Activated B cell treated with CpG ODN at 0.5 μM for 24 hours (primary cell): Measurements from ENCODE around the gene FGGY. TPM values are rescaled to one million over a fixed set of nuclear protein-coding genes. Genes with fewer than 3 reads are reported as not detected.
"Not testable (repeated sequence)": the region's sequence is repeated elsewhere in the genome, so short reads cannot be mapped to it uniquely, and the experiment has no call there.

ENCODE experiments used
- ATAC-seq: fragments of 200-7000 bp; cut with Tn5 transposase; one replicate; pipeline ENCODE4 v1.10.0; 2021; ENCODE audit warnings: low read depth, mild to moderate bottlenecking, moderate library complexity
- CTCF ChIA-PET: fragments of 350-600 bp; sonication (Branson Sonifier 250); formaldehyde crosslinking; loops from one replicate; lab custom pipeline; 2021; ENCODE audit warnings: antibody characterized with exemption; lab: Charles Lee
- POLR2A ChIA-PET: fragments of 350-600 bp; sonication (Branson Sonifier 250); formaldehyde crosslinking; loops from one replicate; lab custom pipeline; 2021; ENCODE audit warnings: antibody characterized with exemption; lab: Charles Lee
- DNase-seq: peaks from one replicate; pipeline ENCODE4 v3.0.0; 2022
- H3K27ac Mint-ChIP-seq: one replicate; pipeline ENCODE4 v1.8.0; 2020; ENCODE audit warnings: mixed read lengths
- H3K27me3 Mint-ChIP-seq: one replicate; pipeline ENCODE4 v1.8.0; 2021; ENCODE audit warnings: mixed read lengths
- H3K36me3 Mint-ChIP-seq: one replicate; pipeline ENCODE4 v1.8.0; 2021; ENCODE audit warnings: low read depth, mixed read lengths
- H3K4me1 Mint-ChIP-seq: one replicate; pipeline ENCODE4 v1.8.0; 2021; ENCODE audit warnings: mixed read lengths
- H3K4me3 Mint-ChIP-seq: one replicate; pipeline ENCODE4 v1.8.0; 2020; ENCODE audit warnings: mild to moderate bottlenecking, mixed read lengths
- H3K9me3 Mint-ChIP-seq: one replicate; pipeline ENCODE4 v1.8.0; 2020; ENCODE audit warnings: mixed read lengths
- CTCF ChIP-seq: fragments of 200-600 bp; IDR thresholded peaks from one replicate; pipeline ENCODE4 v1.8.0; 2022; ENCODE audit warnings: antibody characterized with exemption, mild to moderate bottlenecking
- intact Hi-C: fragments of 100-400 bp; cut with micrococcal nuclease; formaldehyde crosslinking; loops from one replicate; pipeline ENCODE4 v1.15.1; 2024
- total RNA-seq: library from RNA; stranded (reverse); gene quantifications from 2 replicates; pipeline ENCODE4 v1.2.3, GENCODE V29; 2022

FGGY gene
- total RNA-seq, 1 donor from 2014 or later = 24.0 TPM

GRCh38 chr1:59494145-59494833 is 197.4 kb downstream of the FGGY start:
- peaks cover 4% of the 10 kb centered on the region for H3K9me3 Mint-ChIP-seq
- no peak overlapping the region for H3K4me3 Mint-ChIP-seq
- no peaks in the 10 kb centered on the region for H3K27me3 Mint-ChIP-seq
- ATAC-seq = no peak
- intact Hi-C loops = no loop called here
- H3K4me1 Mint-ChIP-seq = peaks cover 6% of the 10 kb centered on the region
- no peak overlapping the region for H3K27ac Mint-ChIP-seq
- POLR2A ChIA-PET = no interaction called here
- no peak for TF ChIP-seq CTCF
- CTCF ChIA-PET = no interaction called here
- no peak for DNase-seq
- peaks cover 6% of the 10 kb centered on the region for H3K36me3 Mint-ChIP-seq

GRCh38 chr1:59496156-59496555 is 199.3 kb downstream of the FGGY start:
- DNase-seq, intact Hi-C loops, POLR2A ChIA-PET, H3K27ac Mint-ChIP-seq, H3K27me3 Mint-ChIP-seq, H3K4me1 Mint-ChIP-seq, H3K4me3 Mint-ChIP-seq, ATAC-seq, H3K9me3 Mint-ChIP-seq, H3K36me3 Mint-ChIP-seq, CTCF ChIA-PET: not testable (repeated sequence)

GRCh38 chr1:59497616-59498015 is 200.7 kb downstream of the FGGY start:
- Mint-ChIP-seq H3K36me3 (peaks cover 6% of the 10 kb centered on the region), H3K27ac (no peak overlapping the region), H3K27me3 (no peaks in the 10 kb centered on the region), H3K4me3 (no peak overlapping the region), H3K4me1 (peaks cover 8% of the 10 kb centered on the region), H3K9me3 (peaks cover 4% of the 10 kb centered on the region)
- CTCF ChIA-PET = no interaction called here
- POLR2A ChIA-PET = no interaction called here
- ATAC-seq (no peak), DNase-seq (no peak)
- TF ChIP-seq CTCF = no peak
- intact Hi-C loops = no loop called here

- DNase-seq (no peak), ATAC-seq (no peak)
- Mint-ChIP-seq H3K4me1 (peaks cover 8% of the 10 kb centered on the region), H3K4me3 (no peak overlapping the region), H3K27me3 (no peaks in the 10 kb centered on the region), H3K27ac (no peak overlapping the region), H3K9me3 (peaks cover 4% of the 10 kb centered on the region), H3K36me3 (peaks cover 6% of the 10 kb centered on the region)
- intact Hi-C loops = no loop called here
- ChIA-PET CTCF (no interaction called here), POLR2A (no interaction called here)
- TF ChIP-seq CTCF = no peak
Observed at GRCh38 chr1:59498640-59499039, 201.7 kb downstream of the FGGY start.

- Mint-ChIP-seq H3K9me3 (peaks cover 4% of the 10 kb centered on the region), H3K4me3 (no peak overlapping the region), H3K27me3 (no peaks in the 10 kb centered on the region), H3K36me3 (peaks cover 6% of the 10 kb centered on the region), H3K27ac (no peak overlapping the region), H3K4me1 (peaks cover 8% of the 10 kb centered on the region)
- no peak for DNase-seq
- no peak for ATAC-seq
- no peak for TF ChIP-seq CTCF
- intact Hi-C loops = no loop called here
- POLR2A ChIA-PET = no interaction called here
- CTCF ChIA-PET = no interaction called here
Observed at GRCh38 chr1:59499273-59499942, 202.5 kb downstream of the FGGY start.
